CD4-positive, alpha-beta memory T cell (primary cell): ENCODE data around the gene NCAPD2. TPM values are rescaled to one million over a fixed set of nuclear protein-coding genes. Genes with fewer than 3 reads are reported as not detected.
"Not testable (repeated sequence)": the region's sequence is repeated elsewhere in the genome, so short reads cannot be mapped to it uniquely, and the experiment has no call there.

Experiments used
- CTCF ChIA-PET: fragments of 350-600 bp; sonication (Branson Sonifier 250); formaldehyde crosslinking; loops from one replicate; lab custom pipeline; 2021; ENCODE audit warnings: inconsistent platforms; ENCODE audit not compliant: partially characterized antibody; lab: Charles Lee
- POLR2A ChIA-PET: fragments of 350-600 bp; sonication (Branson Sonifier 250); formaldehyde crosslinking; loops from one replicate; lab custom pipeline; 2021; ENCODE audit not compliant: partially characterized antibody; lab: Charles Lee
- DNase-seq, 5 donors: peaks; one replicate each; pipeline versions ENCODE4 v3.0.0 to v3.0.0-alpha.2; 2020 to 2022; ENCODE audit warnings: mixed read lengths in 1 of 5
- H3K27ac ChIP-seq: one replicate; pipeline ENCODE4 v1.7.0; 2013; ENCODE audit warnings: low read depth, low read length
- H3K27me3 ChIP-seq: 2 replicates; pipeline ENCODE4 v1.7.0; 2013; ENCODE audit warnings: mild to moderate bottlenecking, low read length, moderate library complexity; ENCODE audit not compliant: insufficient read depth
- H3K36me3 ChIP-seq: 2 replicates; pipeline ENCODE4 v1.7.0; 2013; ENCODE audit warnings: mild to moderate bottlenecking, low read length, moderate library complexity; ENCODE audit not compliant: insufficient read depth
- H3K4me1 ChIP-seq: 2 replicates; pipeline ENCODE4 v1.7.0; 2013; ENCODE audit warnings: mild to moderate bottlenecking, low read length, moderate library complexity; ENCODE audit not compliant: insufficient read depth
- H3K4me3 ChIP-seq, 2 donors: one replicate each; pipeline ENCODE4 v1.7.0; 2013; ENCODE audit warnings: low read length in 2 of 2, mild to moderate bottlenecking in 1 of 2
- H3K9me3 ChIP-seq, 2 donors: one replicate each; pipeline ENCODE4 v1.7.0; 2013; ENCODE audit warnings: low read length in 2 of 2, control low read depth in 1 of 2; ENCODE audit not compliant: control insufficient read depth in 1 of 2
- H3K27ac Mint-ChIP-seq, 7 donors: one replicate each; pipeline ENCODE4 v1.8.0; 2020 to 2021; ENCODE audit warnings: mixed read lengths in 7 of 7, mild to moderate bottlenecking in 6 of 7, inconsistent platforms in 3 of 7, moderate library complexity in 3 of 7
- H3K27me3 Mint-ChIP-seq, 2 donors: one replicate each; pipeline ENCODE4 v1.8.0; 2020 to 2021; ENCODE audit warnings: mixed read lengths in 2 of 2
- H3K36me3 Mint-ChIP-seq, 2 donors: one replicate each; pipeline ENCODE4 v1.8.0; 2020 to 2021; ENCODE audit warnings: mixed read lengths in 2 of 2, inconsistent platforms in 1 of 2, mild to moderate bottlenecking in 1 of 2
- H3K4me1 Mint-ChIP-seq, 4 donors: one replicate each; pipeline ENCODE4 v1.8.0; 2020 to 2021; ENCODE audit warnings: mixed read lengths in 4 of 4, mild to moderate bottlenecking in 1 of 4
- H3K4me3 Mint-ChIP-seq, 8 donors: one replicate each; pipeline ENCODE4 v1.8.0; 2020 to 2021; ENCODE audit warnings: mixed read lengths in 8 of 8, mild to moderate bottlenecking in 7 of 8, moderate library complexity in 6 of 8, inconsistent platforms in 3 of 8
- H3K9me3 Mint-ChIP-seq, 8 donors: one replicate each; pipeline ENCODE4 v1.8.0; 2020 to 2021; ENCODE audit warnings: mixed read lengths in 8 of 8, mild to moderate bottlenecking in 5 of 8, inconsistent platforms in 3 of 8, moderate library complexity in 1 of 8
- intact Hi-C: fragments of 100-400 bp; cut with micrococcal nuclease; formaldehyde crosslinking; loops from one replicate; pipeline ENCODE4 v1.15.1; 2023
- polyA plus RNA-seq, 2 donors: library from polyadenylated mRNA; unstranded; fragments of 300-500 nt; fragmentation: Illumina TruSeq; gene quantifications; one replicate each; pipeline ENCODE4 v1.2.3, GENCODE V29; 2021
- total RNA-seq, 2 experiments: library from RNA; stranded (reverse); gene quantifications; one replicate each; pipeline ENCODE4 v1.2.3, GENCODE V29; 2021

The NCAPD2 gene
- total and polyA plus RNA-seq, 4 experiments from 2014 or later = 15.7 to 39.8 (median 33.6) TPM

DNA sequence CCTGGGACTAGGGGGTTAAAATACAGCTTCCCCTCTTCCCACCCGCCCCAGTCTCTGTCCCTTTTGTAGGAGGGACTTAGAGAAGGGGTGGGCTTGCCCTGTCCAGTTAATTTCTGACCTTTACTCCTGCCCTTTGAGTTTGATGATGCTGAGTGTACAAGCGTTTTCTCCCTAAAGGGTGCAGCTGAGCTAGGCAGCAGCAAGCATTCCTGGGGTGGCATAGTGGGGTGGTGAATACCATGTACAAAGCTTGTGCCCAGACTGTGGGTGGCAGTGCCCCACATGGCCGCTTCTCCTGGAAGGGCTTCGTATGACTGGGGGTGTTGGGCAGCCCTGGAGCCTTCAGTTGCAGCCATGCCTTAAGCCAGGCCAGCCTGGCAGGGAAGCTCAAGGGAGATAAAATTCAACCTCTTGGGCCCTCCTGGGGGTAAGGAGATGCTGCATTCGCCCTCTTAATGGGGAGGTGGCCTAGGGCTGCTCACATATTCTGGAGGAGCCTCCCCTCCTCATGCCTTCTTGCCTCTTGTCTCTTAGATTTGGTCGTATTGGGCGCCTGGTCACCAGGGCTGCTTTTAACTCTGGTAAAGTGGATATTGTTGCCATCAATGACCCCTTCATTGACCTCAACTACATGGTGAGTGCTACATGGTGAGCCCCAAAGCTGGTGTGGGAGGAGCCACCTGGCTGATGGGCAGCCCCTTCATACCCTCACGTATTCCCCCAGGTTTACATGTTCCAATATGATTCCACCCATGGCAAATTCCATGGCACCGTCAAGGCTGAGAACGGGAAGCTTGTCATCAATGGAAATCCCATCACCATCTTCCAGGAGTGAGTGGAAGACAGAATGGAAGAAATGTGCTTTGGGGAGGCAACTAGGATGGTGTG, 42.3 kb downstream of the NCAPD2 start:
- H3K36me3 ChIP-seq = peaks cover 25% of the 10 kb centered on the region
- peak overlapping the region; percentile 86 for H3K27ac ChIP-seq
- peaks cover 42 to 88% (median 64%) of the 10 kb centered on the region in 4 donors for H3K4me1 Mint-ChIP-seq
- peak overlapping the region; percentile 90 to 98 (median 94) for H3K4me3 Mint-ChIP-seq
- H3K27me3 ChIP-seq = no peaks in the 10 kb centered on the region
- POLR2A ChIA-PET = interaction anchor here (0.8 to 10.5 kb wide), 29 partner anchors 10 to 213 kb away, joined by 3 to 237 read pairs (median 9); partner anchors contain the start of genes CD27, CHD4, IFFO1 and MRPL51
- no peaks in the 10 kb centered on the region for H3K9me3 ChIP-seq
- peaks cover 22 to 67% of the 10 kb centered on the region in 2 donors for H3K36me3 Mint-ChIP-seq
- H3K27ac Mint-ChIP-seq = peak overlapping the region; percentile 88 to 99 (median 99)
- H3K4me1 ChIP-seq = peaks cover 83% of the 10 kb centered on the region
- CTCF ChIA-PET = interaction anchor here (0.6 to 8.0 kb wide), 18 partner anchors 12 to 213 kb away, joined by 3 to 162 read pairs (median 12); partner anchors contain the start of genes CD27, MRPL51 and VAMP1
- DNase-seq = peak in 1 of 5 donors; percentile 17
- H3K4me3 ChIP-seq = peak overlapping the region; percentile 79 to 81
- intact Hi-C loops = loop anchor here (2.0 kb wide), 1 partner anchor 21 kb away; the partner anchor contains the start of gene IFFO1
- no peaks in the 10 kb centered on the region for H3K9me3 Mint-ChIP-seq
- H3K27me3 Mint-ChIP-seq = no peaks in the 10 kb centered on the region

DNA sequence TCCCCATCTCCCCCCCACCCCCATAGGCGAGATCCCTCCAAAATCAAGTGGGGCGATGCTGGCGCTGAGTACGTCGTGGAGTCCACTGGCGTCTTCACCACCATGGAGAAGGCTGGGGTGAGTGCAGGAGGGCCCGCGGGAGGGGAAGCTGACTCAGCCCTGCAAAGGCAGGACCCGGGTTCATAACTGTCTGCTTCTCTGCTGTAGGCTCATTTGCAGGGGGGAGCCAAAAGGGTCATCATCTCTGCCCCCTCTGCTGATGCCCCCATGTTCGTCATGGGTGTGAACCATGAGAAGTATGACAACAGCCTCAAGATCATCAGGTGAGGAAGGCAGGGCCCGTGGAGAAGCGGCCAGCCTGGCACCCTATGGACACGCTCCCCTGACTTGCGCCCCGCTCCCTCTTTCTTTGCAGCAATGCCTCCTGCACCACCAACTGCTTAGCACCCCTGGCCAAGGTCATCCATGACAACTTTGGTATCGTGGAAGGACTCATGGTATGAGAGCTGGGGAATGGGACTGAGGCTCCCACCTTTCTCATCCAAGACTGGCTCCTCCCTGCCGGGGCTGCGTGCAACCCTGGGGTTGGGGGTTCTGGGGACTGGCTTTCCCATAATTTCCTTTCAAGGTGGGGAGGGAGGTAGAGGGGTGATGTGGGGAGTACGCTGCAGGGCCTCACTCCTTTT, 43.1 kb downstream of the NCAPD2 start:
- Histone ChIP-seq H3K4me3 (no peak overlapping the region), H3K36me3 (peaks cover 25% of the 10 kb centered on the region), H3K27ac (peak overlapping the region; percentile 86), H3K27me3 (no peaks in the 10 kb centered on the region), H3K4me1 (peaks cover 88% of the 10 kb centered on the region), H3K9me3 (no peaks in the 10 kb centered on the region)
- intact Hi-C loops = no loop called here
- Mint-ChIP-seq H3K4me1 (peaks cover 42 to 88% (median 68%) of the 10 kb centered on the region in 4 donors), H3K36me3 (peaks cover 22 to 63% of the 10 kb centered on the region in 2 donors), H3K27me3 (no peaks in the 10 kb centered on the region), H3K27ac (peak overlapping the region; percentile 88 to 99 (median 99)), H3K4me3 (peak overlapping the region in 7 of 8 donors; percentile 17 to 98 (median 65)), H3K9me3 (no peaks in the 10 kb centered on the region)
- no peak for DNase-seq
- ChIA-PET POLR2A (interaction anchor here (1.0 to 10.5 kb wide), 17 partner anchors 9 to 214 kb away, joined by 3 to 237 read pairs (median 9); partner anchors contain the start of genes IFFO1, MRPL51, NCAPD2 and TAPBPL), CTCF (interaction anchor here (0.6 to 8.0 kb wide), 43 partner anchors 8 to 314 kb away, joined by 3 to 162 read pairs (median 7); partner anchors contain the start of genes CD27, MLF2, MRPL51 and TAPBPL)

DNA sequence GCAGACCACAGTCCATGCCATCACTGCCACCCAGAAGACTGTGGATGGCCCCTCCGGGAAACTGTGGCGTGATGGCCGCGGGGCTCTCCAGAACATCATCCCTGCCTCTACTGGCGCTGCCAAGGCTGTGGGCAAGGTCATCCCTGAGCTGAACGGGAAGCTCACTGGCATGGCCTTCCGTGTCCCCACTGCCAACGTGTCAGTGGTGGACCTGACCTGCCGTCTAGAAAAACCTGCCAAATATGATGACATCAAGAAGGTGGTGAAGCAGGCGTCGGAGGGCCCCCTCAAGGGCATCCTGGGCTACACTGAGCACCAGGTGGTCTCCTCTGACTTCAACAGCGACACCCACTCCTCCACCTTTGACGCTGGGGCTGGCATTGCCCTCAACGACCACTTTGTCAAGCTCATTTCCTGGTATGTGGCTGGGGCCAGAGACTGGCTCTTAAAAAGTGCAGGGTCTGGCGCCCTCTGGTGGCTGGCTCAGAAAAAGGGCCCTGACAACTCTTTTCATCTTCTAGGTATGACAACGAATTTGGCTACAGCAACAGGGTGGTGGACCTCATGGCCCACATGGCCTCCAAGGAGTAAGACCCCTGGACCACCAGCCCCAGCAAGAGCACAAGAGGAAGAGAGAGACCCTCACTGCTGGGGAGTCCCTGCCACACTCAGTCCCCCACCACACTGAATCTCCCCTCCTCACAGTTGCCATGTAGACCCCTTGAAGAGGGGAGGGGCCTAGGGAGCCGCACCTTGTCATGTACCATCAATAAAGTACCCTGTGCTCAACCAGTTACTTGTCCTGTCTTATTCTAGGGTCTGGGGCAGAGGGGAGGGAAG, 43.9 kb downstream of the NCAPD2 start:
- ChIA-PET CTCF (interaction anchor here (0.6 to 8.0 kb wide), 39 partner anchors 8 to 314 kb away, joined by 3 to 162 read pairs (median 6); partner anchors contain the start of genes CD27, MLF2, MRPL51 and TAPBPL), POLR2A (interaction anchor here (1.0 to 10.5 kb wide), 16 partner anchors 9 to 211 kb away, joined by 3 to 237 read pairs (median 6); partner anchors contain the start of genes CD27, MRPL51, NCAPD2 and NOP2)
- H3K9me3 Mint-ChIP-seq, H3K27me3 Mint-ChIP-seq, H3K9me3 ChIP-seq, H3K27me3 ChIP-seq, H3K4me3 ChIP-seq: not testable (repeated sequence)
- Histone ChIP-seq H3K36me3 (peaks cover 25% of the 10 kb centered on the region), H3K27ac (peak overlapping the region; percentile 56), H3K4me1 (peaks cover 84% of the 10 kb centered on the region)
- H3K4me1 Mint-ChIP-seq = peaks cover 38 to 80% (median 63%) of the 10 kb centered on the region in 4 donors
- H3K36me3 Mint-ChIP-seq = peaks cover 22 to 61% of the 10 kb centered on the region in 2 donors
- peak overlapping the region; percentile 39 to 85 (median 66) for H3K4me3 Mint-ChIP-seq
- DNase-seq = peak; percentile 82 to 87 (median 82)
- H3K27ac Mint-ChIP-seq = peak overlapping the region; percentile 86 to 99 (median 98)
- intact Hi-C loops = loop anchor here (1.0 kb wide), 2 partner anchors 114 to 202 kb away; no protein-coding TSS in a partner anchor

DNA sequence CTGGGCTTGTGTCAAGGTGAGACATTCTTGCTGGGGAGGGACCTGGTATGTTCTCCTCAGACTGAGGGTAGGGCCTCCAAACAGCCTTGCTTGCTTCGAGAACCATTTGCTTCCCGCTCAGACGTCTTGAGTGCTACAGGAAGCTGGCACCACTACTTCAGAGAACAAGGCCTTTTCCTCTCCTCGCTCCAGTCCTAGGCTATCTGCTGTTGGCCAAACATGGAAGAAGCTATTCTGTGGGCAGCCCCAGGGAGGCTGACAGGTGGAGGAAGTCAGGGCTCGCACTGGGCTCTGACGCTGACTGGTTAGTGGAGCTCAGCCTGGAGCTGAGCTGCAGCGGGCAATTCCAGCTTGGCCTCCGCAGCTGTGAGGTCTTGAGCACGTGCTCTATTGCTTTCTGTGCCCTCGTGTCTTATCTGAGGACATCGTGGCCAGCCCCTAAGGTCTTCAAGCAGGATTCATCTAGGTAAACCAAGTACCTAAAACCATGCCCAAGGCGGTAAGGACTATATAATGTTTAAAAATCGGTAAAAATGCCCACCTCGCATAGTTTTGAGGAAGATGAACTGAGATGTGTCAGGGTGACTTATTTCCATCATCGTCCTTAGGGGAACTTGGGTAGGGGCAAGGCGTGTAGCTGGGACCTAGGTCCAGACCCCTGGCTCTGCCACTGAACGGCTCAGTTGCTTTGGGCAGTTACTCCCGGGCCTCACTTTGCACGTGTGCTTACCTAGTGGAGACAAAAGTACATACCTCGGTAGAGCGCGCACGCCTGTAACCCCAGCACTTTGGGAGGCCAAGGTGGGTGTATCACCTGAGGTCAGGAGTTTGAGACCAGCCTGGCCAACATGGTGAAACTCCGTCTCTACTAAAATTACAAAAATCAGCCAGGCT, 44.8 kb downstream of the NCAPD2 start:
- intact Hi-C loops = loop anchor here (1.0 kb wide), 3 partner anchors 115 to 215 kb away; no protein-coding TSS in a partner anchor
- POLR2A ChIA-PET = interaction anchor here (1.0 to 10.5 kb wide), 19 partner anchors 8 to 212 kb away, joined by 3 to 237 read pairs (median 6); partner anchors contain the start of genes CD27, MRPL51, NCAPD2 and NOP2
- Histone ChIP-seq H3K27ac (peak overlapping the region; percentile 56), H3K9me3 (no peaks in the 10 kb centered on the region), H3K4me3 (no peak overlapping the region), H3K4me1 (peaks cover 76% of the 10 kb centered on the region), H3K36me3 (peaks cover 25% of the 10 kb centered on the region), H3K27me3 (no peaks in the 10 kb centered on the region)
- H3K4me1 Mint-ChIP-seq = peaks cover 33 to 72% (median 56%) of the 10 kb centered on the region in 4 donors
- H3K27ac Mint-ChIP-seq = peak overlapping the region; percentile 46 to 99 (median 86)
- no peak for DNase-seq
- peak overlapping the region in 1 of 8 donors; percentile 27 for H3K4me3 Mint-ChIP-seq
- CTCF ChIA-PET = interaction anchor here (1.0 to 8.0 kb wide), 27 partner anchors 9 to 220 kb away, joined by 3 to 162 read pairs (median 8); partner anchors contain the start of genes CD27, MLF2 and VAMP1
- no peaks in the 10 kb centered on the region for H3K27me3 Mint-ChIP-seq
- no peaks in the 10 kb centered on the region for H3K9me3 Mint-ChIP-seq
- H3K36me3 Mint-ChIP-seq = peaks cover 22 to 60% of the 10 kb centered on the region in 2 donors

DNA sequence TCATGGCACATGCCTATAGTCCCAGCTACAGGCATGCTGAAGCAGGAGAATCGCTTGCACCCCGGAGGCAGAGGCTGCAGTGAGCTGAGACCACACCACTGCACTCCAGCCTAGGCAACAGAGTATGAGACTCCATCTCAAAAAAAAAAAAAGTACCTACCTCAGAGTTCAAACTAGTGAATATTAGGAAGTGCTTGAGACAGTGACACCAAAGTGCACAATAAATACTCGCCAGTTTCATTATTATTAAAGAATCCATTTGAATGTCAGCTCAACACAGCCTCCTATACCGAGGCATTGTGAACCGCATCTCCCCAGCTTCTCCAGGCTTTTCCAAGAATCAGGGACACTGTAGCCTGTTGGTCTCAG, 45.4 kb downstream of the NCAPD2 start:
- ChIA-PET POLR2A (interaction anchor here (1.0 to 10.5 kb wide), 13 partner anchors 13 to 216 kb away, joined by 3 to 237 read pairs (median 10); partner anchors contain the start of genes MRPL51, NCAPD2, TAPBPL and VAMP1), CTCF (interaction anchor here (0.6 to 8.0 kb wide), 13 partner anchors 13 to 216 kb away, joined by 3 to 162 read pairs (median 24); partner anchors contain the start of gene VAMP1)
- no peak for DNase-seq
- H3K4me1 ChIP-seq = peaks cover 71% of the 10 kb centered on the region
- intact Hi-C loops = loop anchor here (1.0 kb wide), 1 partner anchor 216 kb away; no protein-coding TSS in a partner anchor
- H3K27me3 ChIP-seq = no peaks in the 10 kb centered on the region
- no peaks in the 10 kb centered on the region for H3K27me3 Mint-ChIP-seq
- H3K36me3 ChIP-seq = peaks cover 25% of the 10 kb centered on the region
- peaks cover 31 to 67% (median 54%) of the 10 kb centered on the region in 4 donors for H3K4me1 Mint-ChIP-seq
- H3K27ac ChIP-seq = no peak overlapping the region
- H3K9me3 ChIP-seq = no peaks in the 10 kb centered on the region
- H3K9me3 Mint-ChIP-seq = no peaks in the 10 kb centered on the region
- H3K27ac Mint-ChIP-seq = peak overlapping the region; percentile 33 to 99 (median 83)
- peaks cover 23 to 56% of the 10 kb centered on the region in 2 donors for H3K36me3 Mint-ChIP-seq
- H3K4me3 Mint-ChIP-seq = peak overlapping the region in 2 of 8 donors; percentile 20 to 27
- no peak overlapping the region for H3K4me3 ChIP-seq
